K562 (cell line): Measurements from ENCODE around the gene RNPEPL1. TPM values are rescaled to one million over a fixed set of nuclear protein-coding genes. Genes with fewer than 3 reads are reported as not detected.

Experiments used
- ADNP ChIP-seq: fragments of 200-800 bp; sonication (Bioruptor generic); IDR thresholded peaks from 2 replicates; pipeline ENCODE4 v1.6.1; 2016; ENCODE audit warnings: missing genetic modification characterization, missing compliant biosample characterization
- BACH1 ChIP-seq: fragments of 200-800 bp; sonication (Bioruptor generic); IDR thresholded peaks from 2 replicates; pipeline ENCODE4 v1.6.1; 2016; ENCODE audit warnings: missing genetic modification characterization, missing compliant biosample characterization
- COPS2 ChIP-seq: fragments of 450-650 bp; conservative IDR thresholded peaks from 2 replicates; pipeline ENCODE4 v1.6.1; 2016; ENCODE audit warnings: mild to moderate bottlenecking, moderate library complexity
- DMBX1 ChIP-seq: fragments of 250-450 bp; sonication (Bioruptor Pico); IDR thresholded peaks from 2 replicates; pipeline ENCODE4 v1.8.0; 2022; ENCODE audit warnings: inconsistent platforms, mild to moderate bottlenecking, moderate library complexity, borderline replicate concordance
- DNMT1 ChIP-seq: fragments of 450-650 bp; IDR thresholded peaks from 2 replicates; pipeline ENCODE4 v1.6.1; 2016; ENCODE audit warnings: antibody characterized with exemption, mild to moderate bottlenecking
- ELF1 ChIP-seq: fragments of 200-800 bp; sonication (Bioruptor generic); IDR thresholded peaks from 2 replicates; pipeline ENCODE4 v1.6.1; 2016; ENCODE audit warnings: missing genetic modification characterization, missing compliant biosample characterization
- ETS2 ChIP-seq: IDR thresholded peaks from 2 replicates; pipeline ENCODE4 v1.6.1; 2016; ENCODE audit warnings: borderline replicate concordance, missing genetic modification characterization, mild to moderate bottlenecking, moderate library complexity, missing compliant biosample characterization; ENCODE audit not compliant: poor library complexity, severe bottlenecking
- JUNB ChIP-seq: fragments of 450-650 bp; formaldehyde crosslinking; conservative IDR thresholded peaks from 2 replicates; pipeline ENCODE4 v1.4.0; 2020; ENCODE audit warnings: mild to moderate bottlenecking
- NONO ChIP-seq, 2 experiments: fragments of 200-400 bp in 1 of 2; fragments of 450-650 bp in 1 of 2; formaldehyde crosslinking in 1 of 2; IDR thresholded peaks; 2 replicates each; pipeline ENCODE4 v1.6.1; 2017; ENCODE audit warnings: low read depth in 2 of 2, mild to moderate bottlenecking in 2 of 2, moderate library complexity in 2 of 2, low read length in 1 of 2
- NR4A1 ChIP-seq, 2 experiments: fragments of 250-450 bp in 1 of 2; fragments of 450-650 bp in 1 of 2; sonication (Bioruptor Pico) in 1 of 2; IDR thresholded peaks; 2 replicates each; pipeline versions ENCODE4 v1.4.0 to v1.6.1; 2016 to 2020; ENCODE audit warnings: mild to moderate bottlenecking in 2 of 2, missing compliant biosample characterization in 1 of 2, missing genetic modification characterization in 1 of 2, moderate library complexity in 1 of 2
- RCOR1 ChIP-seq, 2 experiments: IDR thresholded peaks; 2 replicates each; pipeline ENCODE4 v1.6.1; 2012; ENCODE audit warnings: low read depth in 2 of 2, low read length in 2 of 2, borderline replicate concordance in 1 of 2, improper control_type of control experiment in 1 of 2
- SNIP1 ChIP-seq: fragments of 450-650 bp; IDR thresholded peaks from 2 replicates; pipeline ENCODE4 v1.7.1; 2017; ENCODE audit warnings: low read depth, mild to moderate bottlenecking
- SPI1 ChIP-seq: IDR thresholded peaks from 2 replicates; pipeline ENCODE4 v1.6.1; 2011; ENCODE audit warnings: low read depth, low read length, control low read depth, borderline replicate concordance
- STAT5A ChIP-seq: IDR thresholded peaks from 2 replicates; pipeline ENCODE4 v1.6.1; 2012; ENCODE audit warnings: low read length, inconsistent platforms, borderline replicate concordance
- TAL1 ChIP-seq: fragments of 450-650 bp; IDR thresholded peaks from 2 replicates; pipeline ENCODE4 v1.6.1; 2016; ENCODE audit warnings: mild to moderate bottlenecking
- ZNF140 ChIP-seq: fragments of 250-450 bp; sonication (Bioruptor Pico); IDR thresholded peaks from 2 replicates; pipeline ENCODE4 v1.8.0; 2021; ENCODE audit warnings: moderate library complexity, mild to moderate bottlenecking, inconsistent platforms
- ZNF586 ChIP-seq: fragments of 450-650 bp; formaldehyde crosslinking; conservative IDR thresholded peaks from 2 replicates; pipeline ENCODE4 v1.4.0; 2020; ENCODE audit warnings: mild to moderate bottlenecking, moderate library complexity
- polyA plus RNA-seq, 8 experiments: library from polyadenylated mRNA; depleted of rRNA in 4 of 8; stranded (reverse) in 5 of 8; unstranded in 3 of 8; fragments of >200 nt; fragmentation: Nextera tagmentation in 2 of 8; fragmentation: Illumina TruSeq in 1 of 8; extraction: Ambion mirVana in 2 of 8; extraction: Trizol in 1 of 8; gene quantifications; 2 replicates each; pipeline versions ENCODE4 v1.2.1 to v1.2.3, GENCODE V29; 2011 to 2014; ENCODE audit warnings: inconsistent platforms in 1 of 8, missing spikeins in 1 of 8
- total RNA-seq, 7 experiments: library from RNA; depleted of rRNA in 6 of 7; stranded (reverse); fragments of >200 nt in 6 of 7; fragmentation: Illumina TruSeq in 2 of 7; extraction: Trizol in 2 of 7; gene quantifications; 2 replicates each; pipeline versions ENCODE4 v1.2.1 to v1.2.3, GENCODE V29; 2011 to 2021; ENCODE audit warnings: low replicate concordance in 1 of 7
- TF ChIP-seq, protein P1 (sequence below): sonication (generic); formaldehyde crosslinking; IDR thresholded peaks from 2 replicates; pipeline ENCODE4 v1.8.1; 2023; ENCODE audit warnings: mild to moderate bottlenecking, missing genetic modification reagents
- TF ChIP-seq, protein P2 (sequence below): fragments of 250-450 bp; sonication (Bioruptor Pico); IDR thresholded peaks from 2 replicates; pipeline ENCODE4 v1.9.0; 2021; ENCODE audit warnings: mild to moderate bottlenecking, inconsistent platforms

RNPEPL1 gene
- total and polyA plus RNA-seq, 9 of the 15 experiments (the other 6 are each of a cell fraction or from before 2014, with no cell fraction given): 0.07 to 38.7 (median 5.6) TPM

DNA sequence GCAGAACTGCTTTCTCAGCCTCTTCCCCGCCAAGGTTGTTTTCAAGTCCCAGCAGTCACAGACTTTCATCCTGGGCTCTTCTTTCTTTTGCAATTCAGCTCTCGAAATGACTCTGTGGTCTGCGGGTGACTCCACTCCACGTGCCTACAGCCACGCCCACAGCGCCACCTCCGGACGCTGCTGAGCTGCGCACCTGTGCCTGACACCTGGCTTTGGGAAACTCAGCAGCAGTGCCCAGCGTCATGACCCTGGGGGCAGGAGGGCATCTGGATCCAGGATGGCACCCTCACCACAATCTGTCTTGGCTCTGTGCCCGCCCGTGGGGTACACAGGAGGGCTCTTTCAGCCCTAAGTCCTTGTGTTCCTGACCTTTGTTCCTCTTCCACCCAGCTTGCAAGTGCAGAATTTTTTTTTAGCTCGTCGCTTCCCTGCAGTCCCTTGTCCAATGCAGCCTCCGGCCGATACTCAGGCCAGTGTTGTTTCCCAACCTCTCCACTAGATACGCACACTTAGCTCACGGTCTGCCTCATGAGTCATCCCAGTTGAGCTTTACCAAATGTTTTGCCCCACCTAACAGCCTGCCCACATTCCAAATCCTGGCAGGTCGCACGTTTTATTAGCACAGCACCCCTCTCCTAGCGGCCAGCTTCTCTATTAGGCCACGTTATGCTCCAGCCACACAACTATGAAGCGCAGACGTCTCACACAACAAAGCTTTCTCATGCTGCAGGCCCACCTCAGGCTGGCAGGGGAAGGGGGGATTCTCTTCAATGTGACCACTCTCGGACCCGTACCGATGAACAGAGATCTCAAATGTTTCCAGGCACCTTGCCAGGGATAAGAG, 11.7 kb downstream of the RNPEPL1 start (continued):
- TF ChIP-seq SNIP1 (no peak), NONO (IDR thresholded peaks at IDR 0.05; ENCODE audit: low read depth in 2 of 2, low read length in 1 of 2) (no peak), ETS2 (tag) (no peak), COPS2 (no peak), STAT5A (no peak), ADNP (tag) (no peak), ZNF140 (CRISPR knock-in tag) (no peak), BACH1 (tag) (no peak), SPI1 (no peak), NR4A1 (CRISPR knock-in tag; IDR thresholded peaks at IDR 0.05) (no peak), NR4A1 (tag; IDR thresholded peaks at IDR 0.05) (no peak), DMBX1 (no peak), DNMT1 (no peak), JUNB (CRISPR knock-in tag) (no peak), TAL1 (no peak), RCOR1 (IDR thresholded peaks at IDR 0.05; ENCODE audit: borderline replicate concordance in 1 of 2, low read depth in 2 of 2, low read length in 2 of 2) (no peak), ZNF586 (CRISPR knock-in tag) (no peak), ELF1 (tag) (no peak)
- TF ChIP-seq, protein P1, sequence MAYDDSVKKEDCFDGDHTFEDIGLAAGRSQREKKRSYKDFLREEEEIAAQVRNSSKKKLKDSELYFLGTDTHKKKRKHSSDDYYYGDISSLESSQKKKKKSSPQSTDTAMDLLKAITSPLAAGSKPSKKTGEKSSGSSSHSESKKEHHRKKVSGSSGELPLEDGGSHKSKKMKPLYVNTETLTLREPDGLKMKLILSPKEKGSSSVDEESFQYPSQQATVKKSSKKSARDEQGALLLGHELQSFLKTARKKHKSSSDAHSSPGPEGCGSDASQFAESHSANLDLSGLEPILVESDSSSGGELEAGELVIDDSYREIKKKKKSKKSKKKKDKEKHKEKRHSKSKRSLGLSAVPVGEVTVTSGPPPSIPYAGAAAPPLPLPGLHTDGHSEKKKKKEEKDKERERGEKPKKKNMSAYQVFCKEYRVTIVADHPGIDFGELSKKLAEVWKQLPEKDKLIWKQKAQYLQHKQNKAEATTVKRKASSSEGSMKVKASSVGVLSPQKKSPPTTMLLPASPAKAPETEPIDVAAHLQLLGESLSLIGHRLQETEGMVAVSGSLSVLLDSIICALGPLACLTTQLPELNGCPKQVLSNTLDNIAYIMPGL (CRISPR knock-in tag): no peak
- TF ChIP-seq, protein P2, sequence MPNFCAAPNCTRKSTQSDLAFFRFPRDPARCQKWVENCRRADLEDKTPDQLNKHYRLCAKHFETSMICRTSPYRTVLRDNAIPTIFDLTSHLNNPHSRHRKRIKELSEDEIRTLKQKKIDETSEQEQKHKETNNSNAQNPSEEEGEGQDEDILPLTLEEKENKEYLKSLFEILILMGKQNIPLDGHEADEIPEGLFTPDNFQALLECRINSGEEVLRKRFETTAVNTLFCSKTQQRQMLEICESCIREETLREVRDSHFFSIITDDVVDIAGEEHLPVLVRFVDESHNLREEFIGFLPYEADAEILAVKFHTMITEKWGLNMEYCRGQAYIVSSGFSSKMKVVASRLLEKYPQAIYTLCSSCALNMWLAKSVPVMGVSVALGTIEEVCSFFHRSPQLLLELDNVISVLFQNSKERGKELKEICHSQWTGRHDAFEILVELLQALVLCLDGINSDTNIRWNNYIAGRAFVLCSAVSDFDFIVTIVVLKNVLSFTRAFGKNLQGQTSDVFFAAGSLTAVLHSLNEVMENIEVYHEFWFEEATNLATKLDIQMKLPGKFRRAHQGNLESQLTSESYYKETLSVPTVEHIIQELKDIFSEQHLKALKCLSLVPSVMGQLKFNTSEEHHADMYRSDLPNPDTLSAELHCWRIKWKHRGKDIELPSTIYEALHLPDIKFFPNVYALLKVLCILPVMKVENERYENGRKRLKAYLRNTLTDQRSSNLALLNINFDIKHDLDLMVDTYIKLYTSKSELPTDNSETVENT (CRISPR knock-in tag): no peak
